Activated CD8-positive, alpha-beta memory T cell treated with anti-CD3 and anti-CD28 coated beads, Interleukin-2, amount 50 U/mL, for 24 hours (primary cell): ENCODE data around the gene TGM5.
"Not testable (repeated sequence)": the region's sequence is repeated elsewhere in the genome, so short reads cannot be mapped to it uniquely, and the experiment has no call there.

Source experiments
- DNase-seq: peaks from one replicate; pipeline ENCODE4 v3.0.0-alpha.2; 2020; ENCODE audit errors: extremely low read depth

The TGM5 gene

GRCh38 chr15:43218908-43219706 is 47.6 kb downstream of the TGM5 start:
- DNase-seq = no peak

- no peak for DNase-seq
Measured at GRCh38 chr15:43215961-43216360, 50.8 kb downstream of the TGM5 start.

GRCh38 chr15:43214592-43215295 is 52.0 kb downstream of the TGM5 start:
- DNase-seq = no peak

GRCh38 chr15:43214169-43214568 is 52.6 kb downstream of the TGM5 start:
- DNase-seq = no peak

- DNase-seq = no peak
Measured at GRCh38 chr15:43213466-43213865, 53.3 kb downstream of the TGM5 start.

- DNase-seq = no peak
Measured at GRCh38 chr15:43212951-43213350, 53.8 kb downstream of the TGM5 start.

GRCh38 chr15:43212299-43212698 is 54.4 kb downstream of the TGM5 start:
- no peak for DNase-seq

- DNase-seq = no peak
Measured at GRCh38 chr15:43211224-43211735, 55.4 kb downstream of the TGM5 start.

GRCh38 chr15:43210807-43211206 is 55.9 kb downstream of the TGM5 start:
- no peak for DNase-seq

GRCh38 chr15:43210172-43210745 is 56.5 kb downstream of the TGM5 start:
- DNase-seq = no peak

GRCh38 chr15:43209059-43209824 is 57.5 kb downstream of the TGM5 start:
- DNase-seq = no peak

GRCh38 chr15:43208052-43209002 is 58.4 kb downstream of the TGM5 start:
- DNase-seq = no peak

- DNase-seq = no peak
Measured at GRCh38 chr15:43207024-43207423, 59.7 kb downstream of the TGM5 start.

GRCh38 chr15:43206054-43206453 is 60.7 kb downstream of the TGM5 start:
- no peak for DNase-seq

GRCh38 chr15:43204016-43204901 is 62.5 kb downstream of the TGM5 start:
- no peak for DNase-seq

GRCh38 chr15:43199945-43200488 is 66.7 kb downstream of the TGM5 start:
- no peak for DNase-seq

GRCh38 chr15:43198992-43199391 is 67.7 kb downstream of the TGM5 start:
- no peak for DNase-seq

- DNase-seq = not testable (repeated sequence)
Measured at GRCh38 chr15:43198556-43198955, 68.2 kb downstream of the TGM5 start.

GRCh38 chr15:43197773-43198172 is 69.0 kb downstream of the TGM5 start:
- not testable (repeated sequence) for DNase-seq
